COR-L47 (cell line): ENCODE data around the gene CCDC187.

ENCODE experiments used
- DNase-seq: peaks from one replicate; lab custom pipeline; 2025; lab: John Stamatoyannopoulos, UW

Gene CCDC187

DNA sequence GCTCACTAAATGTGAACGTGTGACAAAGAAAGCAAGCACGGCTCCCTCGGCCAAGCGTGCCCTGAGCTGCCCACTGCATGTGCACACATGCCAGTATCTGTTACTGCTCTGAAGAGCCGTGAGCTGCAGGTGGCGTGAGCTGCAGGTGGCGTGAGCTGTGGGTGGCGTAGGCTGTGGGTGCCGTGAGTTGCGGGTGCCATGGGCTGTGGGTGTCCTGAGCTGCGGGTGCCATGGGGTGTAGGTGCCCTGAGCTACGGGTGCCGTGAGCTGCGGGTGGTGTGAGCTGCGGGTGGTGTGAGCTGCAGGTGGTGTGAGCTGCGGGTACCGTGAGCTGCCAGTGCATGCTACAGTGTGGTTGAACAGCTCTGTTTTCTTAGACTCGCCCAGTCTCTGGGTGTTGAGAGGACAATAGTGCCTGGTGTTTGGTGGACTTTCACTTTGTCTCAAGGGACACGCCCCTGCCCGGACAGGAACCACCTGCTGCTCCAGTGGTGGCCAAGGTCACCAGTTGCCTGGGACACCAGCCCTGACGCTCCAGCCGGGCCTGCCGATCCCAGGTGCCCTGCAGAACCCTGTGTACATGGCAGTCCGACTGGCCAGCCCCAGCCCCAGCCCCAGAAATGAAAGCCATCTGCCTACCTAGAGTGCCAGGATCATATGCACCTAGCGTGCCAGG is 6.7 kb downstream of the CCDC187 start:
- DNase-seq, result peak; percentile 48

DNA sequence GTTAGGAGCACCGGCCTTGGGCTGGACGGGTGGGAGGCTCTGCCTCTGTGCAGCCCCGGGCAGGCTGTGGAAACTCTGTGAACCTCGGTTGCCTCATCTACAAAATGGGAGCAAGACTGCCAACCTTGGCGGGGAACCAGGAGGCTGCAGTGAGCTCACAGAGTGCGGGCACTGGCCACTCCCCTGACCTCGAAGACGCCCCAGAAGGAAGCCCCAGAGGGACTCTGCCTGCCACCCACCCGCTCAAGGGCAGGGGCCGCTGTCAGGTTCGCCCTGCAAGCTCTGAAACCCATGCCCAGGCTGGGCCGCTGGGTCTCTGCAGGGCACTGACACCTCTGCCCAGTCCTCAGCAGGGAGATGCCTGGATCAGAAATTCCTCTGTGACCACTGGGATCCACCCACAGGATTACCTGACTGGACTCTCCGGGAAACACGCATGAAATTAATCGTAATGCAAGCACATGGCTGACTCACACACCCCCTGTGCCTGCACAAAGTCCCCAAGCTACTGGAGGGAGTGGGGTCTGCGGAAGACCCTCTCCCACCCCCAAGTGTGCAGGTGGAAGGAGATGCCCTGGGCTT is 7.4 kb downstream of the CCDC187 start:
- no peak for DNase-seq

DNA sequence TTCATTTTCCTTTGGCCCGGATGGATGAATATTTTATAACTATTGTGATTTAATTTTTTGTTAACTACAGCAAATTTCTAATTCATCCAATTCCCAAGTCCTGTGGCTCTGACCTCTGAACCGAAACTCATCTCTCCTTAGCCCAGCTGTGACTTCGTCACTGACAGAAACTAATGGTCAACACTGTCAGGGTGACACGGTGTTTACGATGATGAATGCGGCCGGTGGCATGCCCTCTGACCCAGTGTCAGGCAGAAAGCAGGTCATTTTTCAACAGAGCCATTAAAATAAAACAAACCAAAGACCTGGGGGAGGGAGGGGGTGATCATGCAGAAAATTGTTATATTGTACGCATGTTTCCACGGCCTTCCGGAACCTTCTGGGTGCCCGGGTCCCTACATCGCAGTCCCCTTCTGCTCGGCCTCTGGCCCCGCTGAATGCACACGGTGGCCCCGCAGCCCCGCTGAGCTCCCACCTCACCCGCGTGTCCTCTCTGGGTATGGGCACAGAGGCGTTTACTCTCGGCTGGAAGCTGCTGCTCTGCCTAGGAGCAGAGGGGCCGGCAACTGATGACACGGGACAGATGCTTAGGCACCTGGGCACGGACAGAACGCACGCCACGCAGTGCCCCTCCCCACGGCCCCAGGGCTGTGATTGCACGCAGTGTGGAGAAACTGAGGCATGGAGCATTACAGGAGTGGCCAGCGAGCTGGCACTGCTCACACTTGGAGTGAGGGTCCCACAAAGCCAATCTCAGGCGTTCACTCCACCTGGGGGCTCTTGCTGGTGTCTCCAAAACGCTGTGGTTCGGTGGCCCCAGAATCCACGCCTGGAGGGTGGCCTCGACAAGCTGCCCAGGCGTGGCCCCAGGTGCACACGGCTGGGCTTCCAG is 8.1 kb downstream of the CCDC187 start:
- DNase-seq, result no peak

DNA sequence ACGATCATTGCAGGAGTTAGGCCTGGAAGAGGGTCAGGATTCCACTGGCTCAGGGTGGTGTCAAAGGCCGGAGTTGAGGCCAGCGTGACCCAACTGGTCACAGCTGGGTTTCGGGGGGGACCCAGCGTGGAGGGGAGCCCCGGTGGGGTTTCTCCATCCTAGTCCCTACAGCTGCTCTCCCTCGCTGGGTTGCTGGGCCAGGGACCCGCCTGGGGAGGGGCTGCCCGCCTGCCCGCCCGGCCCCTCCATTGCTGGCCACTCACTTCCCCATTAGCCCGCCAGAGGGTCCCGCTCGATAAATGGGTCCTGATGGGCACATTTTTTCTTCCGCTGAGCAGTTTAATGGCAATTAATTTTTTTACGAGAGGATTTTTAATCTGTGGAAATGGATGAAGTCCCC is 8.8 kb downstream of the CCDC187 start:
- no peak for DNase-seq

DNA sequence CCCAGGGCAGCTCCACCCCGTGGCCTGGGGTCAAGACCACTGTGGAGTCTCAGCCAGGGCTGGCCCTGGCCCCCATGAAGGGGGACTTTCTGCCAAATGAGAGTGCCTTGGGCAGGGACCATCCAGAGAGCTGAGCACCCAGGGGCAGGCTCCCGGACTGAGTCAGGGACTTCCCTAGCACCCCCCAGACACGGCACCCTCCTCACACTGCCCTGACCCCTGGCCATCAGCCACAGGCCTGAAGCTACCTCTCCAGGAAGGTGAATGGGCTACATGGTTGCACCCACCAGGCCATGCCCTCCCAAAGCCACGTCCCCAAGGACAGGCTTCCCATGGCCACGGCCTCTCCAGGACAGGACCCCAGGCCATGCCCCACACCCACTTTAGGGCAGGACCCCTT is 9.5 kb downstream of the CCDC187 start:
- no peak for DNase-seq

DNA sequence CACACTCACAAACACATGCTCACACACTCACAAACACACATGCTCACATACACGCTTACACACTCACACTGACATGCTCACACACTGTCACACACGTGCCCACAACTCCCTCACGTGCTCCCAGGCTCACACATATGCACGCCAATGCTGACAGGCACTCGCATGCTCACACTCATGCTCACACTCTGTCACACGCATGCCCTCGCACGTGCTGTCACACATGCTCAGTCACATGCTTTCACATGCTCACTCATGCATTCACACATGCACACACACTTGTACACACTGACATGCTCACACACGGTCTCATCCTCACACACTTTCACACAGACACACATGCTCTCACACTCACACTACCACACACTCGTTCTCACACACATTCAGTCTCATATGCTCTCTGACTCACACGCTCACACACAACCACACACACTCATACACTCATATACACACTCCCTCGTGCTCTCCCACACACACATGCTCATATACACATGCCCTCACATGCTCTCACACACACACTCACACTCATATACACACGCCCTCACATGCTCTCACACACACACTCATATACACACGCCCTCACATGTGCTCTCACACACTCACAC is 10.3 kb downstream of the CCDC187 start:
- DNase-seq, result no peak

DNA sequence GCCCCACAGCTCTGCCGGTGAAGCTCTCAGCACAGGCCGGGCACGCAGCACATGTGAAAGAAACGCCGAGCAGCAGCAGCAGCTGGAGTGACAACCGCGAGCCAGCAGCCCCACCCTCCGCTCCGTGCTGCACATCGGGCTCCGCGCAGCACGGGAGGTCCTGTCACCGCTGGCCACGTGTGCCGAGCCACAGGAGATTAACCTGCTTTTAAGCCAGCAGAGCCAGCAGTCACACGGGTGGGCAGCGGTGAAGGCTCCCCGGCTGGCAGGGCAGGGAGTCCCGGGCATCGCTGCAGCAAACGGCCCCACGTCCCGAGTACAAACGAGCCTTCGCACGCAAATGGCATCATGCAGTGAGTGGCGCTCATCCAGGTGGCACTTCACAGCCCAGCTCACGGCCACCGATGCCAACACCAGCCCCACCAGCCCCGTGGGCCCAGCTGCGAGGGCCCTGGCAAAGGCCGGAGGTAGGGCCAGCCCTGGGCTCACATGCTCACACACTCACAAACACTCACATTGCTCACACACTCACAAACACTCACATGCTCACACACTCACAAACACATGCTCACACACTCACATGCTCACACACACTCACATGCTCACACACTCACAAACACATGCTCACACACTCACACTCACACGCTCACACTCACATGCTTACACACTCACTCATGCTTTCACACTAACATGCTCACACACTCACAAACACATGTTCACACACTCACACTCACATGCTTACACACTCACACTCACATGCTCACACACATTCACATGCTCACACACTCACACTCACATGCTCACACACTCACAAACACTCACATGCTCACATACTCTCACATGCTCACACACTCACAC is 11.1 kb downstream of the CCDC187 start:
- peak; percentile 45 for DNase-seq

DNA sequence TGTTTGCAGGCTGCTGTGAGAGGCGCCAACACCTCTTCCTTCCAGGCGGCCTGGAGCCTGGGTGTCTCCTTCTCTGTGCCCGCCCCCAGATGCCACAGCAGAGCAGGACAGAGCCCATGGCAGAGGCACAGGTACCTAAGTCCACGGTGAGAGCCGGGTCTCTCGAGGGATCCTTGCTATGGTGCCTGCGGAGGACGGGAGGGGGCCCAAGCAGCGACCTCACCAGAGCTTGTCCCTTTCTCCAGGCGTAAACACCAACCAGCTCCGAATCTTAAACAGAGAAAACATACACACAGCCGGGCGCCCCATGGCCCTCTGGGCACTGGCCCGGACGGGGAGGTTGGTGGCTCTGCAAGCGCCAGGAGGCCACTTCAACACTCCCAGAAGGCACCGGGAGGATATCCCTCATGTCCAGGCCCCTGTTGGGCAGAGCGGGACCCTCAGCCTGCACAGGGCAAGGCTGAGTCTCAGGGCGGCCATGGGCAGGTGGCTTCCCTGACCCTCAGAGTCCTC is 11.8 kb downstream of the CCDC187 start:
- no peak for DNase-seq

DNA sequence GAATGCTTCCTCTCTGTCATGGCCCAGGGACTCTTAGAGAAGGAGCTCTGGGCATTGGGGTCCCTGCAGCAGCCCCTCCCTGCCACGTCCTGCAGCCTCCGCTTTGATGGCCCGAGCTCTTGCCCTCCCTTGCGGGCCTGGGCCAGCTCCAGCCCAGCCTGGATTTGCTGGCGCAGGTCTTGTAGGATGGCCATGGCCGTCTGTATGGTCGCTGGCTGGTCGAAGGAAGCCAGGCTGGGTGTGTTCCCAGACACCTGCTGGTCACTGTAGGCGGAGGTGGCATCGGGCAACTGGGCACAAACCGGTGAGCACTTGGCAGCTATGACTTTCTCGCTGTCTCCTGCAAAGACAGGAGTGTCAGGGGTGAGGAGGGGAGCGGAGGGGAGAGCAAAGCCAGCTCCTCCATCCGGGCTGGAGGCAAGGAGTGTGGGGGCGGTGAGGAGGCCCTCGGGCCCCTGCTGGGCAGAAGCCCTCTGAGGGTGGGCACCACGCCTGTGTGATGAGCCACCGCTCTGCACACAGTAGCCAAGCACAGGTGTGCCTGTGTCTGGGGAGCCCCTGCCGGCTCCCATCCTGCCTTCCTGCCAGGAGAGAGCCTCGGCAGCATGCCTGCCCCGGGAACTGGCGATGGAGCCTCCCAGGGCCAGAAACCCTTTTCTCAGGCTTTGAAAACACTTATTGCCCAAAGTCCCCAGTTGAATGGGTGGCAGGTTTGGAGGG is 12.4 kb downstream of the CCDC187 start:
- DNase-seq, result no peak

DNA sequence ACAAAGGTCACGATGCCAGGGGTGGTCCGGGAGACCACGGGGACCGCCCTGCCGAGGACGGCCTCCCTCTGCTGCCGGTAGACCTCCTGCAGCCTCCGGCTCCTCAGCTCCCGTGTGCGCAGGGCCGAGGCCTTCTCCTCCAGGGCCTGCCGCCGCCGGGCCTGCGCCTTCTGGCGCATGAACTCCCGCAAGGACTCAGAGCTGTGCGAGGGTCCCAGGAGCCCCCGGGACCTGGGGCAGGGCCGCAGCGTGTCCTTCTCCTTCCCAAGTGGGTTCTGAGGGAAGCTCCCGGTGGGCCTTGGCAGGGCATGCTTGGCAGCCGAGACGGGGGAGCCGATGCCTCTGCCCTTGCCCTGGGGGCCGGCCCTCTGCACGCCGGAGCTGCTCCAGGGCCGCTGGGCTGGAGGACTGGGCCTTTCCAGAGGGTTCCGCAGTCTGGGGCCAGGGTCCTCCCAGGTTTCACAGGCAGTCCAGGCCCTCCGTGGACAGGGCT is 13.3 kb downstream of the CCDC187 start:
- no peak for DNase-seq

DNA sequence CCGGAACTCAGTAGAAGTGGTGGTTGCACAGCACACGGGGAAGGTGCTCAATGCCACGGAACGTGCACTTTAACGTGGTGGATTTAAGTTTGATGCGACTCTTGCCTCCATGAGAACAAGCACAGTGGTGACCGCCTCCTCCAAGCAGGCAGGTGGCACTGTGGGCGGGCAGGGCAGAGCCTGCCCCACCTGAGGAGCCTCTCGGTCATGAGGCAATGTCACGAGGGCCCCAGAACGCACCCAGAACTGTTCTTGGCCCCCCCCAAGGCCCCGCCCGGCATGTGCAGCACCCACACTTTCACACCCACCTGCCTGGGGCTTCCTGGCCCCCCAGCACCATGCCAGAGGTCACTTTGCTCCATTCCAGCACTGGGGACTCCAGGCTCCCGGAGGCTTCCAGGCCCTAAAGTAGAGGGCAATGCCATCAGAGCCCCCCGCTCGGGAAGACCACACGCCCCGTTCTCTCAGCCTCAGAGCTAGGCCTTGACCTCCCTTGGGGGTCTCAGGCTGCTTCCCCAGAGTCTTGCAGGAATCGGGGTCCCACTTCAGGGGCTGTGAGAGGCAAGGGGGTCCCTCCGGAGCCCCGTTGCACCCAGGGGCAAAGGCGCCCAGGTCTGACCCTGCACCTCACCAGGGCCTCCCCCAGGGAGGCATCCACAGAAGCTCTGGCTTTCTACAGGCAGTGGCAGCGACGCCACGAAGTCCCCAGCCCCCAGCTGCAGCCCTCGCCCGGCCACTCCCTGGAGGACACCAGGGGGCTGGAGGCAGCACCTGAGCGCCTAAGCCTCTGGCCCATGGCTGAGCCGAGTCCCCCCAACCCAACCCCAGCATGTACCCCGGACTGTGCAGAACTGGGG is 14.0 kb downstream of the CCDC187 start:
- DNase-seq, result no peak

DNA sequence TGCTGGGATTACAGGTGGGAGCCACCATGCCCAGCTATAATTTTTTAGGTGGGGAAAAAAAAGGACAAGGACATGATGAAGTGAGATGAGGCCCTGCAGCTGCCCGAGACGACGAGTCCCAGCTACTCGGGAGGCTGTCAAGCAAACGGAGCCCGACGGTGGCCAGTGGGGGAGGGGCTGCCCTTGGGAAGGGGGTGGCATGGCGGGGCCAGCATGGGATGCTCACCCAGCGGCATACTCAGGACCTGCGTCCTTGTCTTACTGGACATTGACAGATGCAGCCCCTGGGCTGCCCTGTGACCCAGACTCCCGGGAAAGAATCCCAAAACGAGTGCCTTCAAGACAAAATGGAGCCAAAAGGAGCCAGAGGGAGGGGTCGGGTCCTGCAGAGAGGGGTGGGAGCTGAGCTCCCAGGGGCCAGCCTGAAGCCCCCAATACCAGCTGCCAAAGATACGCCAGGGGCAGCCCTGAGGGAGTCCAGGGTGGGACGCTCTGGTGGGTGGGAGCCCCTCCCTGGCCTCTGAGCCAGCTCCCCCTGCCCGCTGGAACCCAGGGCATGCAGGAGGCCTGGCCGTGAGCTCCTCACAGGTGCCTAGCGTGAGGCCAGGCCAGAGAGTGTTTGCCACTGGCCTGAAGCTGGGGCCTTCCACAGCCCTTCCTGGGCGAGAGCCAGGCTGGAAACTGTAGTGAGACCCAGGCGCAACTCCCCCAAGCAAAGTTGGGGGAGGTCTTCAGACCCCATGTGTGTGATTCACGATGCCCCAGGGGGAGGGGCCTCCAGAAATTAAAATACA is 15.7 kb downstream of the CCDC187 start:
- DNase-seq, result no peak

DNA sequence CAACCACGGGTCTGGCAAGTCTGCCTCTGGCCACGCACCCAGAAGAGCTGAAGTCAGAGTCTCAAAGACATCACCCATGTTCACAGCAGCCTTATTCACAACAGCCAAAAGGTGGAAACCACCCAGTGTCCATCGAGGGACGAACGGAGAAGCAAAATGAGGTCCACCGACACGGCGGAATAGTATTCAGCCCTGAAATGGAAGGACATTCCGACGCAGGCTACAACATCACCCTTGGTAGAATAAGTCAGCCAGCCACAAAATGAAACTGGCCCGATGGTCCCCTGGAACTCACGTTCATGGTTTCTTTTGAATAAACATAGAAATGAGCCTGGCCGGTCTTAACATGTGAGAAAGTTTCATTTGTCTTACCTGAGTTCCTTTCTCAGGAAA is 16.9 kb downstream of the CCDC187 start:
- no peak for DNase-seq

DNA sequence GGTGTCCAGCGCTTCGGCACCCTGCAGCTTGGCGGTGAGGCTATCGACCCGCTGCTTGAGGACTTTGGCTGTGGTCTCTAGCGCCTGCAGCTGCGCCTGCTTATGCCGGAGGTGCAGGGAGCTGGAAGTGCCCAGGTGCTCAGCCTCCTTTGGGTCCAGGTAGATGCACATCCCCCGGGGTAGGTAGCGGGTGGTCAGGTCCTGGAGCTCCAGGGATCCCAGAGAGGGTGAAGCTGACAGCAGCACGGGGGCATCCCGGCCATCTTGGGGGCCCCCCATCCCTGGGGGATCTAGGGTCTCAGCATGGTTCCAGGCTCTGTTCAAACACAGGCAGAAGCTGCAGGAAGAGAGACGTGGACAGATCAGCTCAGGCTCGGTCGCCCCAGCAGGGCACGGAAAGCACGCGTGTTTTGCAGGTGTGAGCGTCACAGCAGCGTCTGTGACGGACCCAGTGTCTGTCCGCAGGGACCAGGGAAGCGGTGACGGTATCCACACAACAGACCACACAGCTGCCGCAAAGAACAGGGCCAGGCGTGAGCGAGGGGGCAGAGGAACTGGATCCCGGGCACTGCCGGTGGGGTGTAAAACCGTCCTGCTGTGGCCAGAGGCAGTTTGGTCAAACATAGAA is 17.4 kb downstream of the CCDC187 start:
- DNase-seq, result no peak

DNA sequence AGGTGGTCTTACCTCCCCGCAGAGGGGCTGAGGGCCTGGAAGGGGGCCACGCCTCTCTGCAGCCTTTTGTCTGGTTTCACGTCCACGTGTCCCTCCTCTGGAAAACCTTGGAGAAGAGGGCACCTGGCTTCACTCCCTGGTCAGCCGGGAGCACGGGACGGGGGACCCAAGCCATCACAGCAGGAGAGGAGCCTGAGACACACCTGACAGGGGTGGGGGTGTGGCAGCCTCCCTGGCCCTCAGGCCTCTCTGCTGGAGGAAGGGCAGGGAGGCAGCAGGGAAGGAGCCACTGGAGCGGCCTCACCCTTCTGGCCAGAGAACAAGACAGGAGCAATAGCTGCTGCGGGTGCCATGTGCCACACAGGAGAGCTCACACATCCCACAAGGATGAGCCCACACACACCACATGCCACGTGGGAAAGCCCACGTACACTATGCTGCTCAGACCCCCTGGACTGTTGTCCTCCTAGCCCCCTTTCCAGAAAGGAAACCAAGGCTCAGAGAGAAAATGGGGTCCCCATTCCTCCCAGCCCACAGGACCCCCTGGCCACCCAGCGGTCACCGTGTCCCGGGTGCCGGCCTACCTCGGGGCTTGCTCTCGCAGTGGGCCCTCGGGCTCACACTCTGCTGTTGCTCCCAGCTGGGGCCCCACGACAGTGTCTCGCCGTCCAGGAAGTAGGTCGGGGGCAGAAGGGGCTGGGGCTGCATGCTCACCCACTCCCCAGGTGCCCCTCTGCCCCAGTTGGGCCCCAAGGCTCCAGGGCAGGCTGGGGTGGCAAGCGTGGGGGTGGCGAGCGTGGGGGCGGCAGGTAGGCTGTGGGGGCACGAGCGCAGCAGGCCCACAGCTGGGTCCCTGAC is 18.2 kb downstream of the CCDC187 start:
- DNase-seq, result no peak

DNA sequence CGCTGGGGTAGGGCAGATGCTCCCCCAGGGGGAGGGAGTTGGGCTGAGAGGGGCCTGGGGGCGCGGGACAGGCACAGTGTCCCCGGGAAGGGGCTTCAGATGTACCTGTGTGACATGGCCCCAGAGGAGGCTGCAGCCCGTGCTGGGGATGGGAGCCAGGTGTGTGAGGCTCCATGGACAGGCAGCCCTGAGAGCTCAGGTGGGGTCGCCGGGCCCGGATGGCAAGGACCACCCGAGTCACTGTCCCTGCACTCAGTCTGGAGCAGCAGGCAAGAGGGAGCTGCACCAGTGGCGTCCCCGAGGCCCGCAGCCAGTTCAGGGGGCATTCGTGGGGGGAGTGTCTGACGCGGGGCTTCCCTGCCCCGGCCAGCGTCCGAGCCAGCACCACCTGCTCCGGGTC is 18.9 kb downstream of the CCDC187 start:
- no peak for DNase-seq

DNA sequence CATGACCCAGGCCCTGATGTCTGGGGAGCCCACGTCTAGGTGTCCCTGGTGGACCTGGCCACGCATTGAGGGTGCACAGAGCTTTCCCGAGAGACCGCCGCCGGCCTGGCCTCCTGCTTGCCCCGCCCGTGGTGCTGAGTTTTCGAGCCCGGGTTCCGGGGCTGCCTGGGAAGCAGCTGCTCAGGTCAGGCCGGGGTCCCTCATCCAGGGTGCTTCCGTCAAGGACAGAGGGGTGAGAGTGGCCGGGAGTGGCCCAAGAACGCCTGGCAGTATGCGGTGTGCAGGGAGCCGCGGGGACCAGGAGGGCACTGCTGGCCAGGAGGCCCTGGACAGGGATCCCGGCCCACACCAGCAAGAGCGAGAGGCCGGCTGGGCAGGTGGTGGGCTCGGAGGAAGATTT is 19.6 kb downstream of the CCDC187 start:
- no peak for DNase-seq
